ENCODE results near the gene AUTS2. TPM values are rescaled to one million over a fixed set of nuclear protein-coding genes. Genes with fewer than 3 reads are reported as not detected.

The AUTS2 gene
- total RNA-seq, 1 experiment from 2014 or later, result 30.1 TPM

- Histone ChIP-seq H3K9me3 (replicated peaks) (no peaks in the 10 kb centered on the region), H3K4me3 (no peak overlapping the region), H3K27me3 (no peaks in the 10 kb centered on the region), H3K4me1 (peaks cover 13% of the 10 kb centered on the region; the same call in 1 of the 2 replicates), H3K36me3 (no peaks in the 10 kb centered on the region), H3K27ac (no peak overlapping the region)
- DNase-seq, result no peak
Observed at GRCh38 chr7:70654979-70655378, 1056.7 kb downstream of the AUTS2 start.

GRCh38 chr7:70655694-70656093 lies 1057.4 kb downstream of the AUTS2 start:
- Histone ChIP-seq H3K36me3 (no peaks in the 10 kb centered on the region), H3K27ac (no peak overlapping the region), H3K9me3 (replicated peaks) (no peaks in the 10 kb centered on the region), H3K4me3 (no peak overlapping the region), H3K4me1 (peaks cover 13% of the 10 kb centered on the region; the same call in 1 of the 2 replicates), H3K27me3 (no peaks in the 10 kb centered on the region)
- no peak for DNase-seq

- no peaks in the 10 kb centered on the region for H3K9me3 ChIP-seq (replicated peaks)
- H3K4me1 ChIP-seq, result peaks cover 13% of the 10 kb centered on the region; the same call in 1 of the 2 replicates
- H3K4me3 ChIP-seq, result no peak overlapping the region
- H3K36me3 ChIP-seq, result no peaks in the 10 kb centered on the region
- peak; percentile 57 to 70 for DNase-seq
- no peak overlapping the region for H3K27ac ChIP-seq
- H3K27me3 ChIP-seq, result no peaks in the 10 kb centered on the region
Observed at GRCh38 chr7:70657571-70657970, 1059.3 kb downstream of the AUTS2 start.

- H3K4me1 ChIP-seq, result peaks cover 13% of the 10 kb centered on the region; the same call in 1 of the 2 replicates
- H3K27ac ChIP-seq, result no peak overlapping the region
- no peaks in the 10 kb centered on the region for H3K36me3 ChIP-seq
- H3K27me3 ChIP-seq, result no peaks in the 10 kb centered on the region
- H3K4me3 ChIP-seq, result no peak overlapping the region
- no peaks in the 10 kb centered on the region for H3K9me3 ChIP-seq (replicated peaks)
- no peak for DNase-seq
Observed at GRCh38 chr7:70657989-70658632, 1059.8 kb downstream of the AUTS2 start.

- H3K9me3 ChIP-seq (replicated peaks), result no peaks in the 10 kb centered on the region
- no peaks in the 10 kb centered on the region for H3K36me3 ChIP-seq
- DNase-seq, result no peak
- no peak overlapping the region for H3K27ac ChIP-seq
- no peaks in the 10 kb centered on the region for H3K27me3 ChIP-seq
- H3K4me3 ChIP-seq, result no peak overlapping the region
- peaks cover 13% of the 10 kb centered on the region; the same call in 1 of the 2 replicates for H3K4me1 ChIP-seq
Observed at GRCh38 chr7:70659263-70659662, 1061.0 kb downstream of the AUTS2 start.

- Histone ChIP-seq H3K27me3 (no peaks in the 10 kb centered on the region), H3K36me3 (no peaks in the 10 kb centered on the region), H3K9me3 (replicated peaks) (no peaks in the 10 kb centered on the region), H3K4me3 (no peak overlapping the region), H3K4me1 (peaks cover 13% of the 10 kb centered on the region; the same call in 1 of the 2 replicates), H3K27ac (no peak overlapping the region)
- DNase-seq, result no peak
Observed at GRCh38 chr7:70660154-70660818, 1062.0 kb downstream of the AUTS2 start.

GRCh38 chr7:70660819-70661191 lies 1062.5 kb downstream of the AUTS2 start:
- Histone ChIP-seq H3K27me3 (no peaks in the 10 kb centered on the region), H3K27ac (no peak overlapping the region), H3K4me3 (no peak overlapping the region), H3K36me3 (no peaks in the 10 kb centered on the region), H3K4me1 (peaks cover 13% of the 10 kb centered on the region; the same call in 1 of the 2 replicates), H3K9me3 (replicated peaks) (no peaks in the 10 kb centered on the region)
- no peak for DNase-seq

GRCh38 chr7:70663680-70664079 lies 1065.4 kb downstream of the AUTS2 start:
- H3K9me3 ChIP-seq (replicated peaks), result no peaks in the 10 kb centered on the region
- H3K36me3 ChIP-seq, result no peaks in the 10 kb centered on the region
- H3K27me3 ChIP-seq, result no peaks in the 10 kb centered on the region
- no peak for DNase-seq
- no peak overlapping the region for H3K27ac ChIP-seq
- H3K4me1 ChIP-seq, result no peaks in the 10 kb centered on the region
- H3K4me3 ChIP-seq, result no peak overlapping the region

- Histone ChIP-seq H3K27ac (no peak overlapping the region), H3K4me3 (no peak overlapping the region), H3K9me3 (replicated peaks) (no peaks in the 10 kb centered on the region), H3K36me3 (no peaks in the 10 kb centered on the region), H3K4me1 (no peaks in the 10 kb centered on the region), H3K27me3 (no peaks in the 10 kb centered on the region)
- DNase-seq, result no peak
Observed at GRCh38 chr7:70665997-70666396, 1067.7 kb downstream of the AUTS2 start.

- Histone ChIP-seq H3K9me3 (replicated peaks) (no peaks in the 10 kb centered on the region), H3K4me3 (no peak overlapping the region), H3K36me3 (no peaks in the 10 kb centered on the region), H3K4me1 (no peaks in the 10 kb centered on the region), H3K27me3 (no peaks in the 10 kb centered on the region), H3K27ac (no peak overlapping the region)
- no peak for DNase-seq
Observed at GRCh38 chr7:70667406-70667805, 1069.1 kb downstream of the AUTS2 start.

- no peaks in the 10 kb centered on the region for H3K36me3 ChIP-seq
- no peaks in the 10 kb centered on the region for H3K4me1 ChIP-seq
- H3K4me3 ChIP-seq, result no peak overlapping the region
- no peak for DNase-seq
- H3K27ac ChIP-seq, result no peak overlapping the region
- no peaks in the 10 kb centered on the region for H3K27me3 ChIP-seq
- no peaks in the 10 kb centered on the region for H3K9me3 ChIP-seq (replicated peaks)
Observed at GRCh38 chr7:70668606-70669358, 1070.5 kb downstream of the AUTS2 start.

GRCh38 chr7:70669854-70670253 lies 1071.6 kb downstream of the AUTS2 start:
- Histone ChIP-seq H3K9me3 (replicated peaks) (no peaks in the 10 kb centered on the region), H3K4me3 (no peak overlapping the region), H3K4me1 (no peaks in the 10 kb centered on the region), H3K27ac (no peak overlapping the region), H3K36me3 (no peaks in the 10 kb centered on the region), H3K27me3 (no peaks in the 10 kb centered on the region)
- no peak for DNase-seq

GRCh38 chr7:70670288-70670687 lies 1072.0 kb downstream of the AUTS2 start:
- H3K36me3 ChIP-seq, result no peaks in the 10 kb centered on the region
- H3K9me3 ChIP-seq (replicated peaks), result no peaks in the 10 kb centered on the region
- no peak overlapping the region for H3K27ac ChIP-seq
- DNase-seq, result no peak
- no peak overlapping the region for H3K4me3 ChIP-seq
- no peaks in the 10 kb centered on the region for H3K27me3 ChIP-seq
- no peaks in the 10 kb centered on the region for H3K4me1 ChIP-seq

- Histone ChIP-seq H3K4me1 (peaks cover 3% of the 10 kb centered on the region), H3K9me3 (replicated peaks) (no peaks in the 10 kb centered on the region), H3K27me3 (no peaks in the 10 kb centered on the region), H3K36me3 (no peaks in the 10 kb centered on the region), H3K4me3 (no peak overlapping the region), H3K27ac (no peak overlapping the region)
- DNase-seq, result no peak
Observed at GRCh38 chr7:70673778-70674570, 1075.7 kb downstream of the AUTS2 start.

Measured in SJCRH30 (cell line).